ENCODE results near the gene RUSF1. TPM values are rescaled to one million over a fixed set of nuclear protein-coding genes. Genes with fewer than 3 reads are reported as not detected.
"Not testable (repeated sequence)": the region's sequence is repeated elsewhere in the genome, so short reads cannot be mapped to it uniquely, and the experiment has no call there.

The RUSF1 gene
- total RNA-seq, 1 donor from 2014 or later = 23.6 TPM

- DNase-seq (ENCODE audit: low read depth in 2 of 2) = no peak
Measured at GRCh38 chr16:31487071-31487719, 21.0 kb downstream of the RUSF1 start.

- DNase-seq (ENCODE audit: low read depth in 2 of 2) = no peak
Measured at GRCh38 chr16:31486045-31486444, 22.1 kb downstream of the RUSF1 start.

- DNase-seq (ENCODE audit: low read depth in 2 of 2) = no peak
Measured at GRCh38 chr16:31485571-31485970, 22.6 kb downstream of the RUSF1 start.

GRCh38 chr16:31484491-31485171 is 23.6 kb downstream of the RUSF1 start:
- no peak for DNase-seq (ENCODE audit: low read depth in 2 of 2)

- DNase-seq (ENCODE audit: low read depth in 2 of 2) = not testable (repeated sequence)
Measured at GRCh38 chr16:31484048-31484447, 24.1 kb downstream of the RUSF1 start.

GRCh38 chr16:31483081-31483480 is 25.1 kb downstream of the RUSF1 start, which contains the start of gene SLC5A2:
SLC5A2 (plus strand) TSS chr16:31483123; CDS start chr16:31483137, 14 bp downstream.
- no peak for DNase-seq (ENCODE audit: low read depth in 2 of 2)

- peak in 1 of 2 donors; percentile 53 for DNase-seq (ENCODE audit: low read depth in 2 of 2)
Measured at GRCh38 chr16:31480851-31481536, 27.2 kb downstream of the RUSF1 start.

GRCh38 chr16:31479751-31480150 is 28.4 kb downstream of the RUSF1 start:
- no peak for DNase-seq (ENCODE audit: low read depth in 2 of 2)

- DNase-seq (ENCODE audit: low read depth in 2 of 2) = no peak
Measured at GRCh38 chr16:31478956-31479355, 29.2 kb downstream of the RUSF1 start.

- no peak for DNase-seq (ENCODE audit: low read depth in 2 of 2)
Measured at GRCh38 chr16:31477220-31478216, 30.7 kb downstream of the RUSF1 start.

- DNase-seq (ENCODE audit: low read depth in 2 of 2) = no peak
Measured at GRCh38 chr16:31476303-31477219, 31.6 kb downstream of the RUSF1 start.

- no peak for DNase-seq (ENCODE audit: low read depth in 2 of 2)
Measured at GRCh38 chr16:31475946-31476302, 32.3 kb downstream of the RUSF1 start.

- DNase-seq (ENCODE audit: low read depth in 2 of 2) = no peak
Measured at GRCh38 chr16:31474773-31475738, 33.1 kb downstream of the RUSF1 start.

- DNase-seq (ENCODE audit: low read depth in 2 of 2) = peak in 1 of 2 donors; percentile 24
Measured at GRCh38 chr16:31474173-31474714, 33.9 kb downstream of the RUSF1 start.

- no peak for DNase-seq (ENCODE audit: low read depth in 2 of 2)
Measured at GRCh38 chr16:31473264-31473984, 34.8 kb downstream of the RUSF1 start.

GRCh38 chr16:31472709-31473203 is 35.4 kb downstream of the RUSF1 start:
- peak; percentile 95 to 96 for DNase-seq (ENCODE audit: low read depth in 2 of 2)

GRCh38 chr16:31471875-31472708 is 36.1 kb downstream of the RUSF1 start, which contains the start of gene TGFB1I1:
TGFB1I1 (plus strand) TSS chr16:31472152; CDS start chr16:31472189, 37 bp downstream.
- peak; percentile 67 to 80 for DNase-seq (ENCODE audit: low read depth in 2 of 2)
